C4-2B (cell line): ENCODE data around the gene TFAP2C.

Experiments
- ZFX ChIP-seq: fragments of 450-650 bp; IDR thresholded peaks from 2 replicates; pipeline ENCODE4 v1.6.1; 2017
- TF ChIP-seq, protein P1 (sequence below): fragments of 450-650 bp; conservative IDR thresholded peaks from 2 replicates; pipeline ENCODE4 v1.5.1; 2017; ENCODE audit warnings: mild to moderate bottlenecking

DNA sequence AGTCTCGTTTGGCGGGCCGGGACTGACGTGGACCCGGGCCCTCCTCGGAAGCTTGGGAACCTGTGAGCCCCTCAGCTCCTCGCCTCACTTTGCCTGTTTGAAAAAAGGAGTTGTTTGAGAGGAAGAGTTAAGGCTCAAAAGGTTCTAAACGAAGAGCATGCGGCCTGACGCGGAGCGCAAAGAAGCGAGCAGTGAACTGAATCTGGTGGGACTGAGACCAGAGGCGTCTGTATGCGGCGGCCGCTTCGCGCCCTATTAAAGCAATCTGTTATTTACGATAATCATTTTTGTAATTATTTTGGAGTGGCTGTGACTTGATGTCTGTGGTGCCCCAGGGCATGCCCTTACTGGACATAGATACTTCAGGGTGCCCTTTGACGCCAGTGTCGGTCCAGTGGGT, 3.3 kb upstream of the TFAP2C start:
- TF ChIP-seq, protein P1, sequence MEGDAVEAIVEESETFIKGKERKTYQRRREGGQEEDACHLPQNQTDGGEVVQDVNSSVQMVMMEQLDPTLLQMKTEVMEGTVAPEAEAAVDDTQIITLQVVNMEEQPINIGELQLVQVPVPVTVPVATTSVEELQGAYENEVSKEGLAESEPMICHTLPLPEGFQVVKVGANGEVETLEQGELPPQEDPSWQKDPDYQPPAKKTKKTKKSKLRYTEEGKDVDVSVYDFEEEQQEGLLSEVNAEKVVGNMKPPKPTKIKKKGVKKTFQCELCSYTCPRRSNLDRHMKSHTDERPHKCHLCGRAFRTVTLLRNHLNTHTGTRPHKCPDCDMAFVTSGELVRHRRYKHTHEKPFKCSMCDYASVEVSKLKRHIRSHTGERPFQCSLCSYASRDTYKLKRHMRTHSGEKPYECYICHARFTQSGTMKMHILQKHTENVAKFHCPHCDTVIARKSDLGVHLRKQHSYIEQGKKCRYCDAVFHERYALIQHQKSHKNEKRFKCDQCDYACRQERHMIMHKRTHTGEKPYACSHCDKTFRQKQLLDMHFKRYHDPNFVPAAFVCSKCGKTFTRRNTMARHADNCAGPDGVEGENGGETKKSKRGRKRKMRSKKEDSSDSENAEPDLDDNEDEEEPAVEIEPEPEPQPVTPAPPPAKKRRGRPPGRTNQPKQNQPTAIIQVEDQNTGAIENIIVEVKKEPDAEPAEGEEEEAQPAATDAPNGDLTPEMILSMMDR: no peak
- no peak for TF ChIP-seq ZFX
